Ovary (tissue), 3 donors: ENCODE results near the gene SLC26A2.

Experiments
- EP300 ChIP-seq: sonication (generic); formaldehyde crosslinking; IDR thresholded peaks from one replicate; pipeline ENCODE4 v1.6.1; 2017; ENCODE audit warnings: antibody characterized with exemption
- POLR2A ChIP-seq: fragments of 450-650 bp; IDR thresholded peaks from one replicate; pipeline ENCODE4 v1.6.1; 2017; ENCODE audit warnings: antibody characterized with exemption, mild to moderate bottlenecking, moderate library complexity
- TF ChIP-seq, protein P1 (sequence below), 3 donors: fragments of 450-650 bp in 2 of 3; fragments of 200-600 bp in 1 of 3; IDR thresholded peaks; one replicate each; pipeline versions ENCODE4 v1.5.1 to v1.8.0; 2016 to 2022; ENCODE audit warnings: antibody characterized with exemption in 3 of 3, mild to moderate bottlenecking in 1 of 3
- donor health status: DM: no; HTN: no; CAD: no.

DNA sequence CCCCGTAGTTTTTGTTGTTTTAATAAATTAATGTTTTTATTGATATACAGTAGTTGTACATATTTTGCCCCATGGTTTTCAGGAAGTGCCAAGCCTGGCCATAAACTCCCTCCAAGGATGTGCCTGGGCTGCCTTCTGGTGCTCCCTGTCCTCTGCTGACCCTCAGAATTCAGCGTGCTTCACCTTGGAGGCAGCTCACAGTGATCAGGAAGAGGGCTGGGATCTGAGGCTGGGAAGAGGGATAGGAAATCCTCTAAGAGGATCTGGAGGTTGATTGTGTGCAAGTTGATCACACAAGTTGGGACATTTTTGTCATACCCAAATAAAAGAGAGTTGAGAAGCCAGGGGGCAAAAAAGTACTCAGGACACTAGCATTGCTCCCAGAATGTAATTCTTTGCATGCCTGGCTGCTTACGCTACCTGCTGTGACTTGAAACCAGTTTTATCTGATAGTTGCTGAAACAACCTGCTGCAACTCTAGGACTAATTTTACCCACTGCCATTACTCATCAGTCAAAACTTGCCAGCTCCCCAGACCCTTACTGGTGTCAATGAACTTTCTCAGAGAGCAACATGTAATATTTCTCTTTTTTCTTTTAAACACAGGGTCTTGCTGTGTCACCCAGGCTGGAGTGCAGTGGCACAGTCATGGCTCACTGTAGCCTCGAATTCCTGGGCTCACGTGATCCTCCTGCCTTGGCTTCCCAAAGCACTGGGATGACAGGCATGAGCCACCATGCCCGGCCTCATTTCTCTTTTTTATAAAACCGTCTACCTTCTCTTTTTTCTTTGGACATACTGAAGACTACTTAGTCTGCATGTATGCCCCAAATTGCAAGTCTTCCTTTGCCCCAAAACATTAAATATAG is 44.9 kb upstream of the SLC26A2 start:
- TF ChIP-seq, protein P1, sequence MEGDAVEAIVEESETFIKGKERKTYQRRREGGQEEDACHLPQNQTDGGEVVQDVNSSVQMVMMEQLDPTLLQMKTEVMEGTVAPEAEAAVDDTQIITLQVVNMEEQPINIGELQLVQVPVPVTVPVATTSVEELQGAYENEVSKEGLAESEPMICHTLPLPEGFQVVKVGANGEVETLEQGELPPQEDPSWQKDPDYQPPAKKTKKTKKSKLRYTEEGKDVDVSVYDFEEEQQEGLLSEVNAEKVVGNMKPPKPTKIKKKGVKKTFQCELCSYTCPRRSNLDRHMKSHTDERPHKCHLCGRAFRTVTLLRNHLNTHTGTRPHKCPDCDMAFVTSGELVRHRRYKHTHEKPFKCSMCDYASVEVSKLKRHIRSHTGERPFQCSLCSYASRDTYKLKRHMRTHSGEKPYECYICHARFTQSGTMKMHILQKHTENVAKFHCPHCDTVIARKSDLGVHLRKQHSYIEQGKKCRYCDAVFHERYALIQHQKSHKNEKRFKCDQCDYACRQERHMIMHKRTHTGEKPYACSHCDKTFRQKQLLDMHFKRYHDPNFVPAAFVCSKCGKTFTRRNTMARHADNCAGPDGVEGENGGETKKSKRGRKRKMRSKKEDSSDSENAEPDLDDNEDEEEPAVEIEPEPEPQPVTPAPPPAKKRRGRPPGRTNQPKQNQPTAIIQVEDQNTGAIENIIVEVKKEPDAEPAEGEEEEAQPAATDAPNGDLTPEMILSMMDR (IDR thresholded peaks at IDR 0.05) = no peak
- no peak for TF ChIP-seq POLR2A
- no peak for TF ChIP-seq EP300
